Kidney (tissue), 14 donors: ENCODE measurements around the gene SLC22A4. TPM values are rescaled to one million over a fixed set of nuclear protein-coding genes. Genes with fewer than 3 reads are reported as not detected.

Source experiments
- DNase-seq, 5 donors: peaks; one replicate each; pipeline ENCODE4 v3.0.0-alpha.2; 2013 to 2020
- FAIRE-seq: peaks from 2 replicates; lab custom pipeline; 2012; peaks lifted over from hg19 to GRCh38; lab: Jason Lieb, UNC
- H3K27ac ChIP-seq, 2 donors: one replicate each; pipeline ENCODE4 v1.7.0; 2013; ENCODE audit warnings: low read depth in 2 of 2, low read length in 2 of 2, inconsistent platforms in 1 of 2
- H3K27me3 ChIP-seq: one replicate; pipeline ENCODE4 v1.7.1; 2013; ENCODE audit warnings: low read length, inconsistent platforms; ENCODE audit not compliant: control insufficient read depth, insufficient read depth
- H3K36me3 ChIP-seq, 3 donors: one replicate each; pipeline versions ENCODE4 v1.7.0 to v1.7.1; 2013; ENCODE audit warnings: low read length in 3 of 3, control low read depth in 1 of 3, inconsistent platforms in 1 of 3; ENCODE audit not compliant: insufficient read depth in 3 of 3, control insufficient read depth in 2 of 3
- H3K4me1 ChIP-seq, 3 donors: one replicate each; pipeline versions ENCODE4 v1.7.0 to v1.7.1; 2013; ENCODE audit warnings: low read length in 3 of 3, inconsistent platforms in 1 of 3, low read depth in 1 of 3; ENCODE audit not compliant: control insufficient read depth in 2 of 3, insufficient read depth in 2 of 3
- H3K4me3 ChIP-seq, 3 donors: one replicate each; pipeline versions ENCODE4 v1.7.0 to v1.8.1; 2013; ENCODE audit warnings: low read length in 3 of 3, control low read depth in 1 of 3, inconsistent platforms in 1 of 3
- H3K9ac ChIP-seq, 3 donors: one replicate each; pipeline versions ENCODE4 v1.7.0 to v1.7.1; 2013; ENCODE audit warnings: low read length in 3 of 3, control low read depth in 1 of 3, inconsistent platforms in 1 of 3
- H3K9me3 ChIP-seq, 3 donors: one replicate each; pipeline versions ENCODE4 v1.7.0 to v1.7.1; 2013; ENCODE audit warnings: low read length in 3 of 3, control low read depth in 1 of 3, inconsistent platforms in 1 of 3; ENCODE audit not compliant: control insufficient read depth in 2 of 3, insufficient read depth in 1 of 3
- intact Hi-C: fragments of 100-400 bp; cut with DNase I; formaldehyde crosslinking; loops from one replicate; pipeline ENCODE4 v1.11.1; 2022
- polyA plus RNA-seq: library from polyadenylated mRNA; stranded (reverse); fragments of 350-450 nt; fragmentation: Illumina TruSeq; extraction: RNeasy Lipid Tissue Mini Kit (QIAGEN cat#74804); gene quantifications from one replicate; pipeline ENCODE4 v1.2.3, GENCODE V29; 2014; ENCODE audit warnings: low read depth, low replicate concordance; ENCODE audit not compliant: insufficient read depth
- total RNA-seq: library from RNA; stranded (reverse); fragmentation: NEBNext Ultra II Directional; extraction: Animal tissue kit (Norgen Biotek cat#: 25700); gene quantifications from one replicate; pipeline ENCODE4 v1.2.1, GENCODE V29; 2021
- TF ChIP-seq, protein P1 (sequence below): IDR thresholded peaks from 3 replicates; pipeline ENCODE4 v1.5.1; 2012; ENCODE audit warnings: mild to moderate bottlenecking, moderate library complexity, borderline replicate concordance; ENCODE audit not compliant: insufficient read depth; ENCODE audit errors: extremely low read depth
- donor health status: control.
- donor health status: control.
- donor health status: control.
- donor health status: control.
- donor health status: control.
- donor health status: DM: yes; HTN: yes; CAD: no.
- donor health status: Normal renal cell carcinoma (clear cell type).

The SLC22A4 gene
- total and polyA plus RNA-seq, 2 donors from 2014 or later = 2.4 to 7.6 TPM

DNA sequence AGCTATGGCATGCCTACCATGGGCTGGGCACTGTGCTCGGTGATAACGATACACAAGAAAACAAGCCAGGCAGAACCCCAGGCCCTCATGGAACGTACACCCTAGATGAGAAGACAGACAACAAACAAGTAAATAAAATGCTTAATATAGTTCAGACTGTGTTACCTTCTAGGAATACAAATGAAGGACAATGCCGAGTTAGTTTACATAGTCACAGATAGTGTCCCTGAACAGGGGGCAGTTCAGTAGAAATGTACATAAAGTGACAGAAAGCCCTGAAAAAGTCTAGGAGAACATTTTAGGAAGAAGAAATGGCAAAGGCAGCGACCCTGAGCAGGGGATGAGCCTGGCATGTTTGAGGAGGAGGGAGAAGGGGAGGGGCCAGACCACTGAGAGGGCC is 97.1 kb downstream of the SLC22A4 start:
- DNase-seq = no peak
- TF ChIP-seq, protein P1, sequence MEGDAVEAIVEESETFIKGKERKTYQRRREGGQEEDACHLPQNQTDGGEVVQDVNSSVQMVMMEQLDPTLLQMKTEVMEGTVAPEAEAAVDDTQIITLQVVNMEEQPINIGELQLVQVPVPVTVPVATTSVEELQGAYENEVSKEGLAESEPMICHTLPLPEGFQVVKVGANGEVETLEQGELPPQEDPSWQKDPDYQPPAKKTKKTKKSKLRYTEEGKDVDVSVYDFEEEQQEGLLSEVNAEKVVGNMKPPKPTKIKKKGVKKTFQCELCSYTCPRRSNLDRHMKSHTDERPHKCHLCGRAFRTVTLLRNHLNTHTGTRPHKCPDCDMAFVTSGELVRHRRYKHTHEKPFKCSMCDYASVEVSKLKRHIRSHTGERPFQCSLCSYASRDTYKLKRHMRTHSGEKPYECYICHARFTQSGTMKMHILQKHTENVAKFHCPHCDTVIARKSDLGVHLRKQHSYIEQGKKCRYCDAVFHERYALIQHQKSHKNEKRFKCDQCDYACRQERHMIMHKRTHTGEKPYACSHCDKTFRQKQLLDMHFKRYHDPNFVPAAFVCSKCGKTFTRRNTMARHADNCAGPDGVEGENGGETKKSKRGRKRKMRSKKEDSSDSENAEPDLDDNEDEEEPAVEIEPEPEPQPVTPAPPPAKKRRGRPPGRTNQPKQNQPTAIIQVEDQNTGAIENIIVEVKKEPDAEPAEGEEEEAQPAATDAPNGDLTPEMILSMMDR = no peak
- no peak for FAIRE-seq
- intact Hi-C loops = no loop called here
- Histone ChIP-seq H3K9me3 (no peaks in the 10 kb centered on the region), H3K4me3 (no peak overlapping the region), H3K36me3 (peaks cover 2 to 63% (median 32%) of the 10 kb centered on the region in 3 donors), H3K9ac (no peak overlapping the region), H3K27ac (no peak overlapping the region), H3K27me3 (no peaks in the 10 kb centered on the region), H3K4me1 (peaks cover 23 to 39% (median 29%) of the 10 kb centered on the region in 3 donors)

DNA sequence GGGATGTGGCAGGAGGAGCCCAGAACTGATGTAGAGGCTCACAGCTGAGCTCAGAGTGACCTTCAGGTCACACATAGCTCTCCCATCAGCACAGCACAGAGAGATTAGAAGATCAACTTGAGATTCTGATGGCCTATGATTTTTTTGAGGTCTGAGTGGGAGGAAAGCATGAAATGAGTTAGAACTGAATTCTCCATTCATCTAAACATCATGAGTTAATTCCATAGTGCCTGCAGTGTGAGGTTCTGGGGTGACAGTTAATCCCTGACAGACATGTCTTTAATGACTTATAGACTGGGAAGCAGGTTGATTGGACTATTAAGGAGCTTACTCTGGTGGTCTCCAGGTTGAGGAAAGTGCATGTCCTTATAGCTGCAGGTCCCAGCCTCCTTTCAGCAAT is 97.7 kb downstream of the SLC22A4 start:
- no peak for DNase-seq
- Histone ChIP-seq H3K36me3 (peaks cover 5 to 60% (median 32%) of the 10 kb centered on the region in 3 donors), H3K4me3 (no peak overlapping the region), H3K9me3 (no peaks in the 10 kb centered on the region), H3K9ac (no peak overlapping the region), H3K27ac (no peak overlapping the region), H3K27me3 (no peaks in the 10 kb centered on the region), H3K4me1 (peaks cover 20 to 33% (median 22%) of the 10 kb centered on the region in 3 donors)
- TF ChIP-seq, protein P1 = no peak
- FAIRE-seq = no peak
- intact Hi-C loops = no loop called here

DNA sequence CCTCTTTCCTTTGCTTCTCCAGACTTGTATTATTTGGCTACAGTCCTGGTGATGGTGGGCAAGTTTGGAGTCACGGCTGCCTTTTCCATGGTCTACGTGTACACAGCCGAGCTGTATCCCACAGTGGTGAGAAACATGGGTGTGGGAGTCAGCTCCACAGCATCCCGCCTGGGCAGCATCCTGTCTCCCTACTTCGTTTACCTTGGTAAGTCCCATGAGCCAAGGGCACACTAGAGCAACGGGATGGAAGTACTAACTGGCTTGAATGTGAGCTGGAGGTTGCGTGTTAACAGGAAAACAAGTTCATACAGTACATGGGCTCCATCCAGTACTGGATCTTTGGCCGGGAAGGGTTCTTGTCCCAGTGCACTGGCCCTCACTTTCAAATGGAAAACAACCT is 98.2 kb downstream of the SLC22A4 start:
- H3K9ac ChIP-seq = no peak overlapping the region
- DNase-seq (no peak), FAIRE-seq (no peak)
- TF ChIP-seq, protein P1 = no peak
- no peaks in the 10 kb centered on the region for H3K9me3 ChIP-seq
- peaks cover 18 to 31% (median 19%) of the 10 kb centered on the region in 3 donors for H3K4me1 ChIP-seq
- H3K27me3 ChIP-seq = no peaks in the 10 kb centered on the region
- no peak overlapping the region for H3K4me3 ChIP-seq
- intact Hi-C loops = no loop called here
- peaks cover 5 to 59% (median 32%) of the 10 kb centered on the region in 3 donors for H3K36me3 ChIP-seq
- no peak overlapping the region for H3K27ac ChIP-seq
